Pancreas (tissue), 10 donors: ENCODE data around the gene SPC25. TPM values are rescaled to one million over a fixed set of nuclear protein-coding genes. Genes with fewer than 3 reads are reported as not detected.
"Not testable (repeated sequence)": the region's sequence is repeated elsewhere in the genome, so short reads cannot be mapped to it uniquely, and the experiment has no call there.

Experiments used
- ATAC-seq, 4 donors: fragments of 200-7000 bp; cut with Tn5 transposase; one replicate each; pipeline versions ENCODE4 v1.8.0 to v1.9.1; 2020; ENCODE audit warnings: mild to moderate bottlenecking in 4 of 4, moderate library complexity in 4 of 4
- DNase-seq, 6 donors: peaks; one replicate each; pipeline ENCODE4 v3.0.0-alpha.2; 2020
- FAIRE-seq: peaks from 2 replicates; lab custom pipeline; 2012; peaks lifted over from hg19 to GRCh38; lab: Jason Lieb, UNC
- H3K27ac ChIP-seq, 4 donors: fragments of 200-600 bp; sonication (generic); 1 replicate in 3 of 4; 2 replicates in 1 of 4; pipeline versions ENCODE4 v1.5.0 to v1.8.0; 2020
- H3K27me3 ChIP-seq, 4 donors: fragments of 200-600 bp; one replicate each; pipeline ENCODE4 v1.8.0; 2021
- H3K36me3 ChIP-seq, 3 donors: fragments of 200-600 bp; sonication (generic) in 1 of 3; one replicate each; pipeline versions ENCODE4 v1.5.0 to v1.8.0; 2020 to 2021
- H3K4me1 ChIP-seq, 3 donors: fragments of 200-600 bp; one replicate each; pipeline ENCODE4 v1.8.0; 2021
- H3K4me3 ChIP-seq, 4 donors: fragments of 200-600 bp; sonication (generic) in 2 of 4; one replicate each; pipeline versions ENCODE4 v1.5.0 to v1.8.0; 2020 to 2021
- H3K9me3 ChIP-seq, 4 donors: fragments of 200-600 bp; one replicate each; pipeline ENCODE4 v1.8.0; 2021
- WGBS, 2 donors: extraction: QIAGEN DNeasy Blood & Tissue Kit; methylation state at CpG; one replicate each; pipeline ENCODE4 v1.1.7; 2013; 5-methylcytosine and 5-hydroxymethylcytosine counted together
- intact Hi-C, 3 donors: fragments of 100-400 bp; cut with DNase I; formaldehyde crosslinking; loops; one replicate each; pipeline versions ENCODE4 v1.11.1 to v1.14.2; 2022
- polyA plus RNA-seq, 2 donors: library from polyadenylated mRNA; stranded (reverse); fragments of 200-250 nt; gene quantifications; one replicate each; pipeline ENCODE4 v1.2.3, GENCODE V29; 2013
- total RNA-seq, 6 donors: library from RNA; stranded (reverse); fragmentation: NEBNext Ultra II Directional in 4 of 6; extraction: Animal tissue kit (Norgen Biotek cat#: 25700) in 4 of 6; gene quantifications; one replicate each; pipeline versions ENCODE4 v1.2.1 to v1.2.4, GENCODE V29; 2021 to 2023
- TF ChIP-seq, protein P1 (sequence below), 4 donors: fragments of 200-600 bp; sonication (generic) in 3 of 4; IDR thresholded peaks; one replicate each; pipeline versions ENCODE4 v1.5.0 to v1.8.0; 2021; ENCODE audit warnings: antibody characterized with exemption in 4 of 4
- donor health status: healthy with polysubstance abuse.
- donor health status: DM: no; HTN: no; CAD: no; lungs with moderate emphysema.
- donor health status: DM: no; HTN: no; CAD: no.
- donor health status: control.
- donor health status: control.
- donor health status: Bipolar disorder and iron deficiency.
- donor health status: DM: yes; HTN: yes; CAD: no.
- donor health status: DM: no; HTN: no; CAD: no.
- donor health status: DM: no; HTN: no; CAD: no.
- donor health status: DM: yes; HTN: yes; CAD: no.

SPC25 gene
- total and polyA plus RNA-seq, 8 donors = 0.14 to 4.2 (median 0.83) TPM

DNA sequence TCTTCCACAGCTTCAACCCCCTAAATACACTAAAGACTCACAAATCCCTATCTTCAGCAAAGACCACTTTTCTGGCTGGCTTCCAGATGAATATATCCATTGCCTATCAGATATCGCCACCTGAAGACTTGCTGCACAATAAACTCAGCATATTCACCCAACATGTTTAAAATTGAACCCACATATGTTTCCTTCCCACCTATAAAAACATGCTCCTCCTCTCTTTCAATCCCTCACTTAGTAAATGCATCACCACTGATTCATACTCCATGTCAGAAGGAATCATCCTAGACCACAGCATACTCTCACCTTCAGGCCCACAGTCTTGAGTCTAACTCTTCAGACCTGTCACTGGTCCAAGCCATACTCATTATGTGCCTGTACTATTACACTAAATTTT, 5.3 kb downstream of the SPC25 start:
- TF ChIP-seq, protein P1, sequence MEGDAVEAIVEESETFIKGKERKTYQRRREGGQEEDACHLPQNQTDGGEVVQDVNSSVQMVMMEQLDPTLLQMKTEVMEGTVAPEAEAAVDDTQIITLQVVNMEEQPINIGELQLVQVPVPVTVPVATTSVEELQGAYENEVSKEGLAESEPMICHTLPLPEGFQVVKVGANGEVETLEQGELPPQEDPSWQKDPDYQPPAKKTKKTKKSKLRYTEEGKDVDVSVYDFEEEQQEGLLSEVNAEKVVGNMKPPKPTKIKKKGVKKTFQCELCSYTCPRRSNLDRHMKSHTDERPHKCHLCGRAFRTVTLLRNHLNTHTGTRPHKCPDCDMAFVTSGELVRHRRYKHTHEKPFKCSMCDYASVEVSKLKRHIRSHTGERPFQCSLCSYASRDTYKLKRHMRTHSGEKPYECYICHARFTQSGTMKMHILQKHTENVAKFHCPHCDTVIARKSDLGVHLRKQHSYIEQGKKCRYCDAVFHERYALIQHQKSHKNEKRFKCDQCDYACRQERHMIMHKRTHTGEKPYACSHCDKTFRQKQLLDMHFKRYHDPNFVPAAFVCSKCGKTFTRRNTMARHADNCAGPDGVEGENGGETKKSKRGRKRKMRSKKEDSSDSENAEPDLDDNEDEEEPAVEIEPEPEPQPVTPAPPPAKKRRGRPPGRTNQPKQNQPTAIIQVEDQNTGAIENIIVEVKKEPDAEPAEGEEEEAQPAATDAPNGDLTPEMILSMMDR (IDR thresholded peaks at IDR 0.05) = no peak
- no peak overlapping the region for H3K27ac ChIP-seq
- ATAC-seq = no peak
- intact Hi-C loops = no loop called here
- H3K4me3 ChIP-seq = no peak overlapping the region
- no peaks in the 10 kb centered on the region for H3K9me3 ChIP-seq
- 95 to 97% methylated on average over 1 of the region's 1 CpG for WGBS, 2 donors
- no peak for DNase-seq
- H3K4me1 ChIP-seq = no peaks in the 10 kb centered on the region
- H3K36me3 ChIP-seq = no peaks in the 10 kb centered on the region
- no peaks in the 10 kb centered on the region for H3K27me3 ChIP-seq
- FAIRE-seq = no peak

DNA sequence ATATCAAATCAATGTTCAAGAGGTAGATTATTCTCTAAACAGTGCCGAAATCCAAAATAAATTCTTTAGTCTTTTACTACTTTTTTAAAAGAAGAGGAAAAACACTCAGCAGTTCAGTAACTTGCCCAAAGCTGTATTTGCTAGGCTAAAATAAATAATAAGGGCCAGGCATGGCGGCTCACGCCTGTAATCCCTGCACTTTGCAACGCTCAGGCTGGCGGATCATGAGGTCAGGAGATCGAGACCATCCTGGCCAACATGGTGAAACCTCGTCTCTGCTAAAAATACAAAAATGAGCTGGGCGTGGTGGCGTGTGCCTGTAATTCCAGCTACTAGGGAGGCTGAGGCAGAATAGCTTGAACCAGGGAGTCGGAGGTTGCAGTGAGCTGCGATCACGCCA, 8.1 kb downstream of the SPC25 start:
- WGBS, 2 donors = 96 to 98% methylated on average over 12 of the region's 12 CpGs
- FAIRE-seq, H3K4me1 ChIP-seq, H3K27ac ChIP-seq, DNase-seq, ATAC-seq, H3K9me3 ChIP-seq, H3K27me3 ChIP-seq, H3K4me3 ChIP-seq, intact Hi-C loops, H3K36me3 ChIP-seq: not testable (repeated sequence)

DNA sequence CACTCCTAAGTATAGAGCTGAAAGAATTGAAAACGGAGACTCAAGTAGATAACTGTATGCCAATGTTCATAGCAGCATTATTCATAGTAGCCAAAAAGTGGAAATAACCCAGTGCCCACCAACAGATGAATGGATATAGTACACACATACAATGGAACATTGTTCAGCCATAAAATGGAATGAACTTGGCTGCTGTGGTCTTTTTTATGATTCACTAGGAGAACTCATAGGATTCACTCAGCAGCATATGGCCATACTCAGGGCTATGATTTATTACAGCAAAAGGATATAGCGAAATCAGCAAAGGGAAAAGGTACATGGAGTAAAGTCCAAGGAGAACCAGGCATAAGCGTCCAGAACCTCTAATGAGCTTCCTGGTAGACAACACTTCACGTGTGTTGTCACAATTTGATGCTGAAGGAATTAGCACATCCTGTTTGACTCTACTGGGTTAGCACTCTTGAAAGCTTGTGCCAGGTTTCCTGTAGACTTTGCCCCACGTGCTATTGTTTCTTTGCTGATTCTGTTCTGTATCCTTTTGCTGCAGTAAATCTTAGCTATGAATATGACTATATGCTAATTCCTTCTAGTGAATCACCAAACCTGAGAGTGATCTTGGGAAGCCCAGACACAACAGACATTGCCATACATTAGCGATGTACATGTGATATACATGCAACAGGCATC, 15.7 kb downstream of the SPC25 start:
- 93 to 95% methylated on average over 6 of the region's 6 CpGs for WGBS, 2 donors
- Histone ChIP-seq H3K4me1 (no peaks in the 10 kb centered on the region), H3K9me3 (no peaks in the 10 kb centered on the region), H3K27ac (no peak overlapping the region), H3K27me3 (no peaks in the 10 kb centered on the region), H3K4me3 (no peak overlapping the region), H3K36me3 (no peaks in the 10 kb centered on the region)
- no peak for ATAC-seq
- no peak for FAIRE-seq
- intact Hi-C loops = no loop called here
- no peak for DNase-seq
- TF ChIP-seq, protein P1 (IDR thresholded peaks at IDR 0.05) = no peak

DNA sequence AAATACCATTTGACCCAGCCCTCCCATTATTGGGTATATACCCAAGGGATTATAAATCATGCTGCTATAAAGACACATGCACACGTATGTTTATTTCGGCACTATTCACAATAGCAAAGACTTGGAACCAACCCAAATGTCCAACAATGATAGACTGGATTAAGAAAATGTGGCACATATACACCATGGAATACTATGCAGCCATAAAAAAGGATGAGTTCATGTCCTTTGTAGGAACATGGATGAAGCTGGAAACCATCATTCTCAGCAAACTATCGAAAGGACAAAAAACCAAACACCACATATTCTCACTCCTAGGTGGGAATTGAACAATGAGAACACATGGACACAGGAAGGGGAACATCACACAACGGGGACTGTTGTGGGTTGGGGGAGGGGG, 19.4 kb downstream of the SPC25 start:
- H3K36me3 ChIP-seq, H3K27ac ChIP-seq, H3K4me1 ChIP-seq, H3K27me3 ChIP-seq, ATAC-seq, FAIRE-seq, H3K9me3 ChIP-seq, intact Hi-C loops, H3K4me3 ChIP-seq, DNase-seq: not testable (repeated sequence)
- WGBS, 2 donors = 96 to 98% methylated on average over 4 of the region's 4 CpGs

DNA sequence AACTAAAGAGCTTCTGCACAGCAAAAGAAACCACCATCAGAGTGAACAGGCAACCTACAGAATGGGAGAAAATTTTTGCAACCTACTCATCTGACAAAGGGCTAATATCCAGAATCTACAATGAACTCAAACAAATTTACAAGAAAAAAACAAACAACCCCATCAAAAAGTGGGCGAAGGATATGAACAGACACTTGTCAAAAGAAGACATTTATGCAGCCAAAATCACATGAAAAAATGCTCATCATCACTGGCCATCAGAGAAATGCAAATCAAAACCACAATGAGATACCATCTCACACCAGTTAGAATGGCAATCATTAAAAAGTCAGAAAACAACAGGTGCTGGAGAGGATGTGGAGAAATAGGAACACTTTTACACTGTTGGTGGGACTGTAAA, 19.9 kb downstream of the SPC25 start:
- WGBS, 2 donors = 93 to 100% methylated on average over 1 of the region's 1 CpG
- FAIRE-seq = not testable (repeated sequence)

DNA sequence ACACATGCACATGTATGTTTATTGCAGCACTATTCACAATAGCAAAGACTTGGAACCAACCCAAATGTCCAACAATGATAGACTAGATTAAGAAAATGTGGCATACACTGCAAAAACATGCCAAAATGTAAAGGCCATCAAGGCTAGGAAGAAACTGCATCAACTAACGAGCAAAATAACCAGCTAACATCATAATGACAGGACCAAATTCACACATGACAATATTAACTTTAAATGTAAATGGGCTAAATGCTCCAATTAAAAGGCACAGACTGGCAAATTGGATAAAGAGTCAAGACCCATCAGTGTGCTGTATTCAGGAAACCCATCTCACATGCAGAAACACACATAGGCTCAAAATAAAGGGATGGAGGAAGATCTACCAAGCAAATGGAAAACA, 23.1 kb downstream of the SPC25 start:
- H3K9me3 ChIP-seq, H3K4me1 ChIP-seq, H3K27ac ChIP-seq, H3K27me3 ChIP-seq, H3K4me3 ChIP-seq, intact Hi-C loops, ATAC-seq, FAIRE-seq, DNase-seq: not testable (repeated sequence)
- WGBS, 2 donors = 100% methylated on average over 1 of the region's 1 CpG
- H3K36me3 ChIP-seq = peaks cover 0 to 26% (median 21%) of the 10 kb centered on the region in 3 donors

More for the DNA sequence above, 19.9 kb downstream of the SPC25 start:
- H3K4me3 ChIP-seq, ATAC-seq, DNase-seq, H3K9me3 ChIP-seq, intact Hi-C loops, H3K27ac ChIP-seq, H3K27me3 ChIP-seq, H3K36me3 ChIP-seq, H3K4me1 ChIP-seq: not testable (repeated sequence)

DNA sequence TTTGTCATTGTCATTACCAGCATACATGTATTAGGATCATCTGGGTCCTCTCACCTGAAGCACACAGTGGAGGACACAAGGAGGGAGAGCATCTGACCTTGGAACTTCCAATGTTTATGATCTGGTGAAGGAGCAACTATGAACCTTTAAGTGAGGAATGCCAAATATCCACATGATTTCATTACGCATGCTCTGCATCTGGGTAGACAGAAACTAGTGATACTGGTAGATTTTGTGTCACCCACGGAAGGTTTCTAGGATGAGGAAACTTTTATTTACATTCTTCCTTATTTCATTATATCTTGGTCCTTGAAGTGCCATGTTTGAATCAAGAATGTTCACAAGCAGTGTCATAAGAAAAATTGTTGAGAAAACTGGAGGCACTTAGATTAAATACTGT, 32.1 kb downstream of the SPC25 start:
- DNase-seq (no peak), FAIRE-seq (no peak), ATAC-seq (no peak)
- Histone ChIP-seq H3K36me3 (peaks cover 0 to 43% (median 16%) of the 10 kb centered on the region in 3 donors), H3K27me3 (no peaks in the 10 kb centered on the region), H3K4me3 (no peak overlapping the region), H3K9me3 (no peaks in the 10 kb centered on the region), H3K27ac (no peak overlapping the region), H3K4me1 (no peaks in the 10 kb centered on the region)
- WGBS, 2 donors = 96 to 98% methylated on average over 2 of the region's 2 CpGs
- intact Hi-C loops = loop anchor here in 1 of 3 donors (10.0 kb wide), 1 partner anchor 83 kb away; no protein-coding TSS in a partner anchor
- TF ChIP-seq, protein P1 (IDR thresholded peaks at IDR 0.05) = no peak
